SK-N-SH treated with all-trans-retinoic acid at 6 μM for 48 hours (cell line): Measurements from ENCODE around the gene ANG.

Experiments used
- ARNTL ChIP-seq: fragments of 450-650 bp; formaldehyde crosslinking; IDR thresholded peaks from 2 replicates; pipeline ENCODE4 v1.5.0; 2020; ENCODE audit warnings: low read depth, mild to moderate bottlenecking, moderate library complexity, borderline replicate concordance
- PPARA ChIP-seq: fragments of 250-450 bp; sonication (Bioruptor Pico); IDR thresholded peaks from 2 replicates; pipeline ENCODE4 v1.5.0; 2020; ENCODE audit warnings: mild to moderate bottlenecking, borderline replicate concordance
- SNAI2 ChIP-seq: fragments of 250-450 bp; sonication (Bioruptor Pico); IDR thresholded peaks from 2 replicates; pipeline ENCODE4 v1.5.0; 2020; ENCODE audit warnings: mild to moderate bottlenecking, moderate library complexity
- TOX ChIP-seq: fragments of 250-450 bp; sonication (Bioruptor Pico); IDR thresholded peaks from 2 replicates; pipeline ENCODE4 v1.8.0; 2021; ENCODE audit warnings: mild to moderate bottlenecking, moderate library complexity, borderline replicate concordance
- ZFP3 ChIP-seq: fragments of 250-450 bp; sonication (Bioruptor Pico); IDR thresholded peaks from 2 replicates; pipeline ENCODE4 v1.5.0; 2020; ENCODE audit warnings: mild to moderate bottlenecking, moderate library complexity
- ZNF565 ChIP-seq: fragments of 450-650 bp; formaldehyde crosslinking; conservative IDR thresholded peaks from 2 replicates; pipeline ENCODE4 v1.5.0; 2020; ENCODE audit warnings: low read depth, mild to moderate bottlenecking, moderate library complexity
- TF ChIP-seq, protein P1 (sequence below): fragments of 250-450 bp; sonication (Bioruptor Pico); IDR thresholded peaks from 2 replicates; pipeline ENCODE4 v1.8.0; 2020; ENCODE audit warnings: mild to moderate bottlenecking, moderate library complexity, borderline replicate concordance

DNA sequence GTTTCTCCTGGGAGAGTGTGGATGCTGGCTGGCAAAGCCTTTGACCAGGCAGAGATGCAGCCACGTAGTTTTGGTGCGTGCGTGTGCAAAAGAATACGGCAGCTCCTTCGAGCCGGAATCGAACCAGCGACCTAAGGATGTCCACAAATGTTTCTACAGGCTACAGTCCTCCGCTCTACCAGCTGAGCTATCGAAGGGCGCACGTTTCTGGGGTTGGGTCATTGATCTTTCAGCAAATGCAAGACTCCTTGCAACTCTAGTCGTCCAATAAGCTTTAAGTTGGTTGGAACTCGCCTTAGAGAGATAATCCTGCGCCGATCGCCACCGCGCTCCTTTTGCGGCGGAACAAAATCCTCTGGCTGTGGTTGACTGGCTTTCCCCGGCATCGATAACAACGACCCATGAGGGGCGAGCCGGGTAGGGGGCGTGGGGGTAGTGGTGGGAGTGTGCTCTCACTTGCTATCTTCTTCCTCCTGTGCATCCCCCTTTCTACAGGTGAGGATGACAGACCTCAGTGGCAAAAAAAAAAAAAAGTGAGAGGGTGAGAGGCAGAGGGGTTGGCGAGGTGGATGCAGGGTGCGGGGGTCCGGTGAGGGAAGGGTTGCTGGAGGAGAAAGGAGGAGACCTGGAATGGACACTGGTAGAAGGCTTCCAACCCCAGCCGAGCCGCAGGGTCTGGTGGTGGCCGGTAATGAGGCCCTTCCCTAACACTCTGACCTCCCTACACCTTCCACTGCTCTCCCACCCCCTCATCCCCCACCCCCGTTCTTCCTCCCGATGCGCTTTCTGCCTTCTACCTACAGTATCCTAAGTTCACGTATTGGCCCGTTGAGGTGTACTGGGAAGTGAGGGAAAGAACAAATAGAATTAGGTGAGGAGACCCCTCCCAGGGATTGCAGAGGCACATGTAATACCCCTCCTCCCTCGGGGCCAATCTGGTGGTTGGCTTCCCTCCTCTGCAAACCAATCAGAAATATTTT is 35.3 kb upstream of the ANG start:
- TF ChIP-seq TOX (no peak), ARNTL (CRISPR knock-in tag) (no peak), PPARA (no peak), ZNF565 (CRISPR knock-in tag) (no peak), ZFP3 (CRISPR knock-in tag) (no peak), SNAI2 (CRISPR knock-in tag) (no peak)
- TF ChIP-seq, protein P1, sequence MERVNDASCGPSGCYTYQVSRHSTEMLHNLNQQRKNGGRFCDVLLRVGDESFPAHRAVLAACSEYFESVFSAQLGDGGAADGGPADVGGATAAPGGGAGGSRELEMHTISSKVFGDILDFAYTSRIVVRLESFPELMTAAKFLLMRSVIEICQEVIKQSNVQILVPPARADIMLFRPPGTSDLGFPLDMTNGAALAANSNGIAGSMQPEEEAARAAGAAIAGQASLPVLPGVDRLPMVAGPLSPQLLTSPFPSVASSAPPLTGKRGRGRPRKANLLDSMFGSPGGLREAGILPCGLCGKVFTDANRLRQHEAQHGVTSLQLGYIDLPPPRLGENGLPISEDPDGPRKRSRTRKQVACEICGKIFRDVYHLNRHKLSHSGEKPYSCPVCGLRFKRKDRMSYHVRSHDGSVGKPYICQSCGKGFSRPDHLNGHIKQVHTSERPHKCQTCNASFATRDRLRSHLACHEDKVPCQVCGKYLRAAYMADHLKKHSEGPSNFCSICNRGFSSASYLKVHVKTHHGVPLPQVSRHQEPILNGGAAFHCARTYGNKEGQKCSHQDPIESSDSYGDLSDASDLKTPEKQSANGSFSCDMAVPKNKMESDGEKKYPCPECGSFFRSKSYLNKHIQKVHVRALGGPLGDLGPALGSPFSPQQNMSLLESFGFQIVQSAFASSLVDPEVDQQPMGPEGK (CRISPR knock-in tag): no peak
